Panc1 (cell line): ENCODE results near the gene KCNJ9. TPM values are rescaled to one million over a fixed set of nuclear protein-coding genes. Genes with fewer than 3 reads are reported as not detected.

Source experiments
- ATAC-seq: fragments of 200-7000 bp; cut with Tn5 transposase; 2 replicates; pipeline ENCODE4 v1.9.1; 2020; ENCODE audit warnings: mild to moderate bottlenecking, moderate library complexity
- BruUV-seq: library from RNA; stranded (reverse); fragments of 400-500 nt; replicated peaks from 2 replicates; lab custom pipeline; 2021; lab: Mats Ljungman, UMichigan
- CTCF ChIA-PET: fragments of 300-600 bp; sonication (Branson Sonifier 250); formaldehyde crosslinking; loops from one replicate; lab custom pipeline; 2022; ENCODE audit warnings: antibody characterized with exemption; lab: Charles Lee
- POLR2A ChIA-PET: fragments of 300-600 bp; sonication (Branson Sonifier 250); formaldehyde crosslinking; loops from one replicate; lab custom pipeline; 2022; ENCODE audit warnings: antibody characterized with exemption; lab: Charles Lee
- DNase-seq: peaks from one replicate; pipeline ENCODE4 v3.0.0-alpha.2; 2010; ENCODE audit warnings: low read depth, low spot score
- H3K27ac ChIP-seq: 2 replicates; pipeline ENCODE4 v1.5.1; 2011; ENCODE audit warnings: mild to moderate bottlenecking, low read length, inconsistent platforms
- H3K27me3 ChIP-seq: fragments of 200-500 bp; sonication (Bioruptor generic); 2 replicates; pipeline ENCODE4 v1.6.0; 2014; ENCODE audit warnings: low read length, inconsistent platforms; ENCODE audit not compliant: control insufficient read depth, insufficient read depth
- H3K36me3 ChIP-seq: fragments of 200-500 bp; sonication (Bioruptor generic); 2 replicates; pipeline ENCODE4 v1.5.1; 2014; ENCODE audit warnings: inconsistent platforms, mild to moderate bottlenecking, low read length, moderate library complexity; ENCODE audit not compliant: control insufficient read depth, insufficient read depth
- H3K4me1 ChIP-seq: 2 replicates; pipeline ENCODE4 v1.5.1; 2011; ENCODE audit warnings: inconsistent platforms, mild to moderate bottlenecking, low read length, moderate library complexity; ENCODE audit not compliant: control insufficient read depth, insufficient read depth
- H3K4me3 ChIP-seq, 2 experiments: 2 replicates each; pipeline ENCODE4 v1.5.1; 2011 to 2012; ENCODE audit warnings: low read depth in 2 of 2, low read length in 2 of 2, mild to moderate bottlenecking in 2 of 2, inconsistent platforms in 1 of 2, moderate library complexity in 1 of 2
- H3K9me3 ChIP-seq: fragments of 200-500 bp; sonication (Bioruptor generic); 2 replicates; pipeline ENCODE4 v1.5.1; 2014; ENCODE audit warnings: low read depth, mild to moderate bottlenecking, inconsistent platforms, low read length, moderate library complexity; ENCODE audit not compliant: control insufficient read depth, insufficient read depth
- CTCF ChIP-seq: fragments of 450-650 bp; IDR thresholded peaks from 2 replicates; pipeline ENCODE4 v1.5.1; 2017; ENCODE audit warnings: mild to moderate bottlenecking
- POLR2AphosphoS5 ChIP-seq: IDR thresholded peaks from 2 replicates; pipeline ENCODE4 v1.6.1; 2012; ENCODE audit warnings: mild to moderate bottlenecking, low read depth, low read length, moderate library complexity
- REST ChIP-seq, 2 experiments: IDR thresholded peaks; 2 replicates each; pipeline ENCODE4 v1.6.1; 2011 to 2012; ENCODE audit warnings: low read depth in 2 of 2, control low read depth in 1 of 2, low read length in 1 of 2, mild to moderate bottlenecking in 1 of 2, moderate library complexity in 1 of 2; ENCODE audit not compliant: insufficient read depth in 1 of 2
- SIN3A ChIP-seq: IDR thresholded peaks from 2 replicates; pipeline ENCODE4 v1.6.1; 2012; ENCODE audit warnings: low read depth, mild to moderate bottlenecking, low read length, moderate library complexity, borderline replicate concordance; ENCODE audit not compliant: insufficient read depth
- TCF7L2 ChIP-seq: IDR thresholded peaks from 2 replicates; pipeline ENCODE4 v1.6.1; 2011; ENCODE audit warnings: mild to moderate bottlenecking, low read depth, low read length, inconsistent platforms
- in situ Hi-C: cut with HindIII; loops from 2 replicates; pipeline ENCODE4 v1.10.0; 2016; ENCODE audit warnings: low sequenced_read_pairs, low pct_unique_long_range_greater_than_20kb
- intact Hi-C: fragments of 100-400 bp; cut with micrococcal nuclease; formaldehyde crosslinking; loops from one replicate; pipeline ENCODE4 v1.10.0; 2022; ENCODE audit not compliant: unreplicated experiment
- total RNA-seq: library from RNA; stranded (reverse); gene quantifications from one replicate; pipeline ENCODE4 v1.2.1, GENCODE V29; 2021; ENCODE audit not compliant: unreplicated experiment

Gene KCNJ9
- total RNA-seq, 1 experiment from 2014 or later = not detected

DNA sequence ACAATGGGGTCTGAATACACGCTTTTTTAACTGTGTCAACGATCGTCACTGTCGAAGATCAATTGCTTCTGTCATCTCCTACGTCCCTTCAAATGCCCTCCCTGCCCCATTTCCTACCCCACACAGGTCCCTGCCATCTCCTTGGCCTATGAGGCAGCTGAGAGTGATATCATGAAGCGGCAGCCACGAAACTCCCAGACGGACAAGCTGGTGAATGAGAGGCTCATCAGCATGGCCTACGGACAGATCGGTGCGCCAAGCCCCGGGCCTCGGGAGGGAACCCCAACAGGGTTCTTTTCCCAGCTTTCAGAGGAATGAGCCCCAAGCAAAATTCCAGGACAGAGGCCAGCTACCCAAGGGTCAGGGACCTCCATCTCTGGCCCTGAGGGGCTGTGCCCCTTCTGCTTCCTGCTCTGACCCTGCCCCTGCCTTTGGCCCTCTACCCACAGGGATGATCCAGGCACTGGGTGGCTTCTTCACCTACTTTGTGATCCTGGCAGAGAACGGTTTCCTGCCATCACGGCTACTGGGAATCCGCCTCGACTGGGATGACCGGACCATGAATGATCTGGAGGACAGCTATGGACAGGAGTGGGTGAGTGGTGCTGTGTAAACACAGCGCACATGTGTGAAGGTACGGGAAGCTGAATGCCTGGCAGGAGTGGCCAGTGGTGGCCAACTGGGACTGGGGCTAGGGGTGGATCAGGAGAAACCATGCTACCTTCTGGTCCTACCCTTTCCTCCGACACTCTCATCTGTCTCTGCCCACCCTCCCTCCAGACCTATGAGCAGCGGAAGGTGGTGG, 55.0 kb downstream of the KCNJ9 start:
- no peaks in the 10 kb centered on the region for H3K27me3 ChIP-seq
- intact Hi-C loops (no loop called here), in situ Hi-C loops (no loop called here)
- no TSS peak for BruUV-seq
- ChIA-PET POLR2A (no interaction called here), CTCF (no interaction called here)
- DNase-seq = no peak
- H3K27ac ChIP-seq = no peak overlapping the region
- no peaks in the 10 kb centered on the region for H3K4me1 ChIP-seq
- no peak for TF ChIP-seq REST (IDR thresholded peaks at IDR 0.05; ENCODE audit: insufficient read depth in 1 of 2, low read depth in 2 of 2, low read length in 1 of 2)
- TF ChIP-seq CTCF = no peak
- no peak for TF ChIP-seq TCF7L2
- TF ChIP-seq SIN3A = no peak
- TF ChIP-seq POLR2AphosphoS5 = no peak
- H3K9me3 ChIP-seq = no peaks in the 10 kb centered on the region
- no peak overlapping the region for H3K4me3 ChIP-seq
- no peak for ATAC-seq
- no peaks in the 10 kb centered on the region for H3K36me3 ChIP-seq

DNA sequence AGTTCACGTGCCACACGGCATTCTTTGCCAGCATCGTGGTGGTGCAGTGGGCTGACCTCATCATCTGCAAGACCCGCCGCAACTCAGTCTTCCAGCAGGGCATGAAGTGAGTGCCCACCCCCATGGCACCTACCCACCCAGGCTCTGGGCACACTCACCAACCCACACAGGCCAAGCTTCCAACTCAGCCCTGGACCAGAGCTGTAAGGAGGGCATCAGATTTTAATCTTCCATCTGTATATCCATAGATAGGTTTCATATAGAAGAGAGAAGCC, 55.5 kb downstream of the KCNJ9 start:
- H3K4me3 ChIP-seq = no peak overlapping the region
- intact Hi-C loops (no loop called here), in situ Hi-C loops (no loop called here)
- TF ChIP-seq SIN3A = no peak
- BruUV-seq = no TSS peak
- POLR2A ChIA-PET = no interaction called here
- no peak; the same call in 1 of the 2 replicates for ATAC-seq
- H3K27me3 ChIP-seq = no peaks in the 10 kb centered on the region
- no peaks in the 10 kb centered on the region for H3K4me1 ChIP-seq
- CTCF ChIA-PET = no interaction called here
- DNase-seq = no peak
- H3K36me3 ChIP-seq = no peaks in the 10 kb centered on the region
- H3K27ac ChIP-seq = no peak overlapping the region
- no peaks in the 10 kb centered on the region for H3K9me3 ChIP-seq

GRCh38 chr1:160137216-160137862, 56.0 kb downstream of the KCNJ9 start:
- Histone ChIP-seq H3K27ac (no peak overlapping the region), H3K4me3 (no peak overlapping the region), H3K36me3 (no peaks in the 10 kb centered on the region), H3K4me1 (no peaks in the 10 kb centered on the region), H3K9me3 (no peaks in the 10 kb centered on the region), H3K27me3 (0 out of 2 replicates have a peak, but pooled peaks cover 2% of the 10 kb centered on the region)
- ATAC-seq (no peak), DNase-seq (no peak)
- in situ Hi-C loops (no loop called here), intact Hi-C loops (no loop called here)
- no TSS peak for BruUV-seq
- CTCF ChIA-PET = no interaction called here
- no peak for TF ChIP-seq REST (IDR thresholded peaks at IDR 0.05; ENCODE audit: insufficient read depth in 1 of 2, low read depth in 2 of 2, low read length in 1 of 2)
- TF ChIP-seq CTCF = no peak
- no peak for TF ChIP-seq TCF7L2
- no peak for TF ChIP-seq POLR2AphosphoS5
- no peak for TF ChIP-seq SIN3A
- POLR2A ChIA-PET = no interaction called here
